Vagina (tissue), 2 donors: ENCODE results near the gene ZGRF1.

ENCODE experiments used
- POLR2A ChIP-seq, 2 donors: fragments of 450-650 bp; IDR thresholded peaks; one replicate each; pipeline ENCODE4 v1.6.1; 2017; ENCODE audit warnings: antibody characterized with exemption in 2 of 2, mild to moderate bottlenecking in 2 of 2, moderate library complexity in 2 of 2
- TF ChIP-seq, protein P1 (sequence below), 3 experiments: fragments of 450-650 bp in 2 of 3; fragments of 200-600 bp in 1 of 3; sonication (generic) in 1 of 3; IDR thresholded peaks; one replicate each; pipeline ENCODE4 v1.5.1; 2017 to 2019; ENCODE audit warnings: antibody characterized with exemption in 3 of 3, mild to moderate bottlenecking in 2 of 3, moderate library complexity in 2 of 3

DNA sequence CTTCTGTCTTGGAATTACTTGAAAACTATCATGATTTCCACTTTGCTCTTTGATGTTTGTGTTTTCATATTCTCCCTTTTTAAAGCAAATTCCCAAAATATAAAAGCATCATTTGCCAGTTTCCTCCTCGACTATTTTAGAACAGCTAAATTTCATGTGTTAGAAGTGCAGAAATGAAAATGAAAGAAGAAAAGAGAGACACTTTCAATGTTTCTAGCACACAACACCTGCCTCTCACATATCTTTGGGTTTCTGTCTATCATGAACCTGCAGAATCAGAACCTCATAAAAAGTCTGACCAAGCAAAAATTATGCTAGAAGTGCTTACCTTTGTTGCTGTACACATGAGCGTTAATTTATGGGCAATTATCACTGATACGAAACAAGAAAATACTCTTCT is 118.8 kb downstream of the ZGRF1 start:
- TF ChIP-seq, protein P1, sequence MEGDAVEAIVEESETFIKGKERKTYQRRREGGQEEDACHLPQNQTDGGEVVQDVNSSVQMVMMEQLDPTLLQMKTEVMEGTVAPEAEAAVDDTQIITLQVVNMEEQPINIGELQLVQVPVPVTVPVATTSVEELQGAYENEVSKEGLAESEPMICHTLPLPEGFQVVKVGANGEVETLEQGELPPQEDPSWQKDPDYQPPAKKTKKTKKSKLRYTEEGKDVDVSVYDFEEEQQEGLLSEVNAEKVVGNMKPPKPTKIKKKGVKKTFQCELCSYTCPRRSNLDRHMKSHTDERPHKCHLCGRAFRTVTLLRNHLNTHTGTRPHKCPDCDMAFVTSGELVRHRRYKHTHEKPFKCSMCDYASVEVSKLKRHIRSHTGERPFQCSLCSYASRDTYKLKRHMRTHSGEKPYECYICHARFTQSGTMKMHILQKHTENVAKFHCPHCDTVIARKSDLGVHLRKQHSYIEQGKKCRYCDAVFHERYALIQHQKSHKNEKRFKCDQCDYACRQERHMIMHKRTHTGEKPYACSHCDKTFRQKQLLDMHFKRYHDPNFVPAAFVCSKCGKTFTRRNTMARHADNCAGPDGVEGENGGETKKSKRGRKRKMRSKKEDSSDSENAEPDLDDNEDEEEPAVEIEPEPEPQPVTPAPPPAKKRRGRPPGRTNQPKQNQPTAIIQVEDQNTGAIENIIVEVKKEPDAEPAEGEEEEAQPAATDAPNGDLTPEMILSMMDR (IDR thresholded peaks at IDR 0.05) = no peak
- no peak for TF ChIP-seq POLR2A (IDR thresholded peaks at IDR 0.05)
